Measurements from ENCODE around the gene PMM2.
"Not testable (repeated sequence)": the region's sequence is repeated elsewhere in the genome, so short reads cannot be mapped to it uniquely, and the experiment has no call there.

PMM2 gene

GRCh38 chr16:8785408-8785807 lies 12.2 kb upstream of the PMM2 start:
- DNase-seq: no peak

GRCh38 chr16:8786316-8786715 lies 11.3 kb upstream of the PMM2 start:
- DNase-seq: not testable (repeated sequence)

GRCh38 chr16:8788578-8789172 lies 9.0 kb upstream of the PMM2 start:
- no peak for DNase-seq

- DNase-seq: no peak
Observed at GRCh38 chr16:8795091-8795490, 2.5 kb upstream of the PMM2 start.

- DNase-seq: no peak
Observed at GRCh38 chr16:8795818-8796217, 1.8 kb upstream of the PMM2 start.

GRCh38 chr16:8796469-8797363 lies 923 bp upstream of the PMM2 start:
- no peak for DNase-seq

GRCh38 chr16:8798174-8798527 lies 512 bp downstream of the PMM2 start:
- DNase-seq: no peak

GRCh38 chr16:8798535-8799157 lies 1.0 kb downstream of the PMM2 start:
- no peak for DNase-seq

GRCh38 chr16:8801701-8802100 lies 4.1 kb downstream of the PMM2 start:
- DNase-seq: no peak

- not testable (repeated sequence) for DNase-seq
Observed at GRCh38 chr16:8803733-8804132, 6.1 kb downstream of the PMM2 start.

- DNase-seq: no peak
Observed at GRCh38 chr16:8804313-8804712, 6.7 kb downstream of the PMM2 start.

- DNase-seq: no peak
Observed at GRCh38 chr16:8806272-8806983, 8.8 kb downstream of the PMM2 start.

- no peak for DNase-seq
Observed at GRCh38 chr16:8807189-8807588, 9.6 kb downstream of the PMM2 start.

- no peak for DNase-seq
Observed at GRCh38 chr16:8808009-8808408, 10.4 kb downstream of the PMM2 start.

- DNase-seq: no peak
Observed at GRCh38 chr16:8808613-8809353, 11.1 kb downstream of the PMM2 start.

GRCh38 chr16:8812162-8812843 lies 14.7 kb downstream of the PMM2 start:
- no peak for DNase-seq

GRCh38 chr16:8814095-8814806 lies 16.6 kb downstream of the PMM2 start:
- DNase-seq: no peak

- DNase-seq: no peak
Observed at GRCh38 chr16:8816967-8817655, 19.5 kb downstream of the PMM2 start.

- DNase-seq: no peak
Observed at GRCh38 chr16:8818504-8819270, 21.0 kb downstream of the PMM2 start.

All from femur (tissue), 1 donor.